Omental fat pad (tissue), 4 donors: ENCODE measurements around the gene ADD3. TPM values are rescaled to one million over a fixed set of nuclear protein-coding genes. Genes with fewer than 3 reads are reported as not detected.

ENCODE experiments used
- ATAC-seq: fragments of 150-250 bp; one replicate; pipeline ENCODE4 v1.9.1; 2016; ENCODE audit warnings: mild to moderate bottlenecking, moderate library complexity; ENCODE audit not compliant: low FRiP score
- DNase-seq: peaks from one replicate; pipeline ENCODE4 v3.0.0-alpha.2; 2019; ENCODE audit warnings: low spot score
- CTCF ChIP-seq, 3 donors: fragments of 450-650 bp; IDR thresholded peaks; one replicate each; pipeline ENCODE4 v1.5.1; 2016 to 2017; ENCODE audit warnings: antibody characterized with exemption in 3 of 3, mild to moderate bottlenecking in 3 of 3, moderate library complexity in 2 of 3
- small RNA-seq: library from RNA; depleted of rRNA; stranded (forward); fragments of <200 nt; gene quantifications from one replicate; pipeline ENCODE3, GENCODE V24; 2016
- total RNA-seq, 4 donors: library from RNA; depleted of rRNA; stranded (reverse); fragments of >200 nt; gene quantifications; one replicate each; pipeline ENCODE4 v1.1.0, GENCODE V29; 2016

ADD3 gene
- total RNA-seq, 4 donors from 2014 or later, result 85.4 to 647 (median 252) TPM

GRCh38 chr10:110181911-110182310 lies 174.1 kb downstream of the ADD3 start:
- no peak for DNase-seq
- TF ChIP-seq CTCF (IDR thresholded peaks at IDR 0.05), result no peak
- ATAC-seq, result no peak

- ATAC-seq, result no peak
- no peak for TF ChIP-seq CTCF (IDR thresholded peaks at IDR 0.05)
- no peak for DNase-seq
Observed at GRCh38 chr10:110184398-110184797, 176.6 kb downstream of the ADD3 start.

Small RNA genes lying within 50 kb of the gene (small RNA-seq; reads per million reads assigned to genes)
- gene SNRPGP12, result not detected

Other genes starting within 250 kb of the ADD3 start
- gene XPNPEP1, start 84.5 kb upstream of the ADD3 start, total RNA-seq, result 100 to 1,000 TPM in 1 of 4 donors, 10 to 100 TPM in 3; 52.8 to 101 (median 77.6) TPM
- gene MXI1, start 199.6 kb downstream of the ADD3 start, total RNA-seq, result 10 to 100 TPM; 32.3 to 40.0 (median 36.4) TPM